HG02642 (cell line): ENCODE measurements around the gene STK38.
"Not testable (repeated sequence)": the region's sequence is repeated elsewhere in the genome, so short reads cannot be mapped to it uniquely, and the experiment has no call there.

Experiments used
- ATAC-seq: cut with Tn5 transposase; IDR thresholded peaks from one replicate; pipeline ENCODE4 v1.9.1; 2021; ENCODE audit warnings: mild to moderate bottlenecking; ENCODE audit not compliant: unreplicated experiment, poor library complexity

STK38 gene

DNA sequence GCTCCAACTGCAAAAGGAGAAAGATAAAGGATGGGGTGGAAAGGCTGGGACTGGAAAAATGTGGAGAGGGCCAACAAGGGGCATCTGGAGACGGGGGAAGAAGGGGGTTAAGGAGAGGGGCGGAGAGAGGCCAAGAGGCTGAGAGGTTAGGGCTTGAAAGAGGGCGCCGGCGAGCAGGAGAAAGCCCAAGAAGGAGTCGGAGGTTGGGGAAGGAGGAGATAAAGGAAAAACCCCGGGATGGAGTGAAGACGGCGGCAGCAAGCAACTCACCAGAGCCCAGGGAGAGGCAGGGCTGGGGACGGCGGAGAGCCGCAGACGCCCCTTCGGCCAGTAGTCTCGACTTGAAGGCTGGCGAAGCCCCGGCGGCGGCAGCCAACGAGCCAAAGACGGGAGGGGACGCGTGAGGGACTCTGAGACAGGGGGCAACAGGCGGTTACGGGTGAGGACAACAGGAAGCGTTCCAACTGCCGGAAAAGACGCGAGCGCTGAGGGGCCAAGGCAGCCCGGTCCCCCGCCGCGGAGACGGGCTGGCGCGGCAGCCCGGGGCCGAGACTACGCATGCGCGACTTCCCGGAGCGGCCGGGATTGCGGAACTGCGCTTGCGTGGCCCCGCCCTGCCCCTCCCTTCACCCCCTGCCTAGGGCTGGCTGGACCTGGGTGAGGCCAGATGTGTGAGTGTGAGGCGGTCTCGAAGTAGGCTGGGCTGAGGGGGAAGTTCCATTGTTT lies at the start of gene STK38:
STK38 (minus strand) TSS at position 560 of the 726 bp plus-strand sequence. CDS start 7,277 bp downstream, outside the sequence.
- peak; percentile 82 for ATAC-seq

DNA sequence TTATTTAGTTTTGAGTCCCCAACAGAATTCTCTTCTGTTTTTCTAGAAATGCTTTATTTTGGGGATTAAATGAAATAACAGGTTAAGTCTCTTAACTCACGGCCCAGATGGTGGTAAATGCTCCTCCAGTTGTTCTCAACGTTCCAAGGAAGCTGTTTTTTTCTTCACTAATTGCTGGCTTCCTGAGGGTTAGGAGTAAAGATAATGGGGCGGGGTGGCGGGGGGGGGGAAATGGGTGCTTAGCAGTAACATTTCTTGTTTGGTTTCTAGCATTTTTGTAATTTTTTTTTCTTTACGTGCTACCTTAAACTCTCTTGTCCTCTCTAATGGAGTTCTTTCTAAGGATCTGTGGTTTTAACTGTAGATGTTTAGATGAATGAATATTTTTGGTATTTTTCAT lies 49.1 kb upstream of the STK38 start:
- ATAC-seq = no peak

DNA sequence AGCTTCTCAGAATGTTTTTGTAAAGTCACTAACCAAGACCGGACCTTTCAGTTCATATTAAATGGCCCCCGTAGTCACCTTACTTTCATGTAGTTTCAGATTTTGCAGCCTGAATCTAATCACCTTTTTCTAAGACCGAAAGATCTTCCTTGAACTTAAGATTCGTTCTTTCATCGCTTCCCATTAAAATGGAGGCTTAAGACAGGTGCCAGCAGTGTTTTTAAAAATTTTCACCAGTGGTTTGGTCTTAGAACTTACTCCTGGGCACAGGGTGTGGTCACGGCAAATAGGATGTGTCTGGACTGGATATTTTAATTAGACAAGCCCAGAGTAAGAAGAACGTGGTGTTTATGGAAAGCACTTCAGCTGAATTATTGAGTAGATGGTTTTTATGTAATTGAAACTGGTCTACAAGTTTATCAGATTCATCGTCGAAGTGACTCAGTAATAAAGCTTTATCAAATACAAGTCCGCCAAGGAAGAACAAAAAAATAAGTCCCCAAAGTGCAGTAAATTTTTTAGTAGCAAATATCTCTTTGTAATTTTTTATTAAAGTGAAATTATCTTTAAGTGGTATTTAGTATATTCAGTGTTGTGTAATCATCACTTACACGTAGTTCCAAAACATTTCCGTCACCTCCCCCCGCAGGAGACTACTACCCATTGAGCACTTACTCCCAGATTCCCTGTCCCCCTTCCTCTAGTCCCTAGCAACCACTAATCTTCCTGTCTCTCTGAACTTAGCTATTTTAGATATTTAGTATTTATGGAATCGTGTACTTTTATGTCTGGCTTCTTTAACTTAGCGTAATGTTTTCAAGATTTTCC lies 47.8 kb upstream of the STK38 start:
- ATAC-seq = no peak

DNA sequence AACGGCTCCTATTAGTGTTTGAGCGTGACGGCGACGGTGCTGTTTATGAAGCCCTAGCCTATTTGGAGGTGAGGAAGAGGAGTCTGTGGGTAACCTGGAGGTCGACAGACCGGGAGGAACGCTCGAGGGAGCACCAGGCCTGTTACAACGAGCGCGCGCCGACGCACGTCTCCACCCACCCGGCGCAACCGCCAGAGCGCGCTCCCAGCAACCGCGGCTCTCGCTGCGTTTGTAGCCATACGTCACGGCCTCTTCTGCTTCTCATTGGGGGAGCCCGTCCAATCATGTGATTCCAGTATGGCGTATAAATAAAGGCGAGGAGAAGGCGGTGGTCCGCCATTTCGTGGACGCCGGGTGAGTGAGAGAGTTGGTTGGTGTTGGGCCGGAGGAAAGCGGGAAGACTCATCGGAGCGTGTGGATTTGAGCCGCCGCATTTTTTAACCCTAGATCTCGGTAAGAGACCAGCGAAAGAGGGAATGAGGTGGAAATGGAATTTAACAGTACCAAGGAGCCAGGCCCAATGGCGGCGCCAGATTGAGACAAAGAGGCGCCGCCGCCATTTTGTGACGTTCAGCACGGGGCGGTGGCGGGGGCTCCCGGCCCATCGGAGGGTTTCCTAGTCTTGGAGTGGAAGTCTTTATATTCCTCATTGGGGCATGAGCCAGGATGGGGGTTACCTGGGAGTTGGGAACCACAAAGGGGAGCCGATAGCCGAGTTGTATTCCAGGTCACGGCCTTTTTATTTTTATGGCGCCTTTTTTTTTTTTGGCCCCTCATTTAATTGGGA lies 46.9 kb upstream of the STK38 start, which contains the start of gene SRSF3:
SRSF3 (plus strand) TSS at position 334 of the 787 bp plus-strand sequence. CDS start 2,401 bp downstream, outside the sequence.
- ATAC-seq = peak; percentile 91

DNA sequence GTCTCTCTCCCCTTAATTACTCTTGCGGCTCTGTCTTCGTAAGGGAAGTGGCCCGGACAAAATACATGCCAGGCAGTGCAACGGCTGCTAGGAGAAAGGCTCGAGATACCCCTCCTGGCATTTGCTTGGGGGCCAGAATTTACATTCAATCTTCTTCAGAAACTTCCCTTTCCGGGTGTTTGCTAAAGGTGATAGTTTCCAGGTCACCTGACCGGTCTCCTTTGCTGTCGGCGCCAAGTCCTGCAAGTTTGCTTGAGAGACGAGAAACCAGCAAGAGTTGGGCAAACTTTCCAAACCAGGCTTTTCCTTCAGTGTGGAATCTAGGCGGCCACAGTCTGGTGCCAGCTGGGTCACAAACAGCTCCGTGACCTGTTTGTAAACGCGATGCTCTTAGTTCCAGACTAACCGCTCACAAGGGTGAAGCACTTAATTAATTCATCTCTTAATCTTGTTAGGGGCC lies 46.3 kb upstream of the STK38 start:
- peak; percentile 23 for ATAC-seq

DNA sequence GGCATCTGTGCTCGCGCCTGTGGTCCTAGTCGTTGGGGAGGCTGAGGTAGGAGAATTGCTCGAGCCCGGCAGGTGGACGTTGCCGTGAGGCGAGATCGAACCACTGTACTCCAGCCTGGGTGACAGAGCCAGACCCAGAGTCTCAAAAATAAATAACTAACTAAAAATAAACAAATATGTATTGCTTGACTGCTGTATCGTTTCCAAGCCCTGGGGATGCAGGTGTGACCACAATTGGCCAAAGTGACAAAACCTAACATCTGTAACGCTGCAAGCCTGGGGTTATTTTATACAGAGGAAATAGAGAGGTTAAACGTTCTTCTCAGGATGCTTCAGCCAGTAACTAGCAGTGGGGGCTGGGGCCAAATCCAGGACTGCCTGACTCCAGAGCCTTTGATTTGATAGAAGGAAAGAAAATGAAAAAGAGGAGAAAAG lies 45.0 kb upstream of the STK38 start:
- no peak for ATAC-seq

DNA sequence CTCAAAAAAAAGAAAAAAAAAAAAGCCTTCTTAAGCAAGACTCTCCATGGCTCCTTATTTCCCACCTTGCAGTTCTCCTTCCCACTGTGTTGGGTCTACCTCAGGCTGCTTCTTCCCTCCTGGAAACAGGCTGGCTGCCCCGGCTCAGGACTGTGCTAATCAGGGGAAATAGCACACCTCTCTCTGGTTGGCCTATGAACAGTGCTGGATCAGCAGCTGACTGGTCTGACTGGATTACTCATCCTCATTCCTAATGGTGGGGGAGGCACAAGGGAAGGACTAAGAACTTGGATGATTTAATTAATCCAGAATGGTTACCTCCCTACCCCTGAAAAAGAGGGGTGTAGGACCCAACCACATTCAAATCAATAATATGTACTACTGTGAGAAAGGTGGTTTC lies 43.0 kb upstream of the STK38 start:
- no peak for ATAC-seq

DNA sequence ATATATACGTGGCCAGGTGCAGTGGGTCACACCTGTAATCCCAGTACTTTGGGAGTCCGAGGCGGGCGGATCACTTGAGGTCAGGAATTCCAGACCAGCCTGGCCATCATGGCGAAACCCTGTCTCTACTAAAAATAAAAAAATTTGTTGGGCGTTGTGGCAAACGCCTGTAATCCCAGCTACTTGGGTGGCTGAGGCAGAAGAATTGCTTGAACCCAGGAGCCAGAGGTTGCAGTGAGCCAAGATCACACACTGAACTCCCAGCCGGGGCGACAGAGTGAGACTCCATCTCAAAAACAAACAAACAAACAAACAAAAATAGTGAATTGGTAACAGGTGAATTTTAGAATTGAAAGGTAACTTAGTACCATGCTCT lies 41.7 kb upstream of the STK38 start:
- not testable (repeated sequence) for ATAC-seq

DNA sequence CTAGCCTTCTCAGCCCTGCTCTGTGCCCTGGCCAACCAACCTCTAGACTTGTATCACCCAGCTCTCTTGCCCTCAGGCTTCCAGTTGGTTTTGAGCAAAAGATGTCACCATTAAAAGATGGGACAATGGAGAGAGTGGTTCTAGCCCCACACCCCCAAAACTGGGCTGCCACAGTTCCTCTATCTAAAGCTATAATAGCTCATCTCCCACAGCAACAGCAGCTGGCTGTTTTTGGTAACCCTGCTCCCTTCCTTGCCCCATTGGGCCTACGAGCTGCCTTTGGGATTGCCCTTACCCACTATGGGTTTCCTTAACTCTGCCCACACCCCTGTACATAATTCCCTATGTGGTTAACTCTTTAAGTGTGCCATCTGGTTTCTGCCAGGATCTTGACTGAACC lies 39.3 kb upstream of the STK38 start:
- no peak for ATAC-seq

DNA sequence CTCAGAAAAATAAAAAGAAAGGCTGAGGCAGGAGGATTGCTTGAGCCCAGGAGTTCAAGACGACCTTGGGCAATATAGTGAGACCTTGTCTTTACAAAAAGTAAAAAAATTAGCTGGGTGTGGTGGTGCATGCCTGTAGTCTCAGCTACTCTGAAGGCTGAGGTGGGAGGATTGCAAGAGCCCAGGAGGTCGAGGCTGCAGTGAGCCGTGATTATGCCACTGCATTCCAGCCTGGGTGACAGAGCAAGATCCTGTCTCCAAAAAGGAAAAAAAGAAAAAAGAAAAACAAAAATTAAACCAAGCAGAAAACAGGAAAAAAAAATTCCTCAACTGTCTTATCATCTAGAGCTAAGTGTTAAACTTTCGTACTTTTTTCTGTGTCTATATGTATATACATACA lies 34.4 kb upstream of the STK38 start:
- no peak for ATAC-seq

DNA sequence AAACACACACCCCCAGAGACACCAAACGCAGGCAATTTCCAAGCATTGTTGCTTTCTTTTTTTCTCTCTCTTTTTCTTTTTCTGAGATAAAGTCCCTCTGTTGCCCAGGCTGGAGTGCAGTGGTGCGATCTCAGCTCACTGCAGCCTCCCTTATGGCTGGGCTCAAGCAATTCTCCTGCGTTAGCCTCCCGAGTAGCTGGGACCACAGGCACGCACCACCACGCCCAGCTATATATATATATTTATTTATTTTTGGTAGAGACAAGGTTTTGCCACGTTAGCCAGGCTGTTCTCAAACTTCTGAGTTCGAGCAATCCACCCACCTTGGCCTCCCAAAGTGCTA lies 32.9 kb upstream of the STK38 start:
- ATAC-seq = no peak

DNA sequence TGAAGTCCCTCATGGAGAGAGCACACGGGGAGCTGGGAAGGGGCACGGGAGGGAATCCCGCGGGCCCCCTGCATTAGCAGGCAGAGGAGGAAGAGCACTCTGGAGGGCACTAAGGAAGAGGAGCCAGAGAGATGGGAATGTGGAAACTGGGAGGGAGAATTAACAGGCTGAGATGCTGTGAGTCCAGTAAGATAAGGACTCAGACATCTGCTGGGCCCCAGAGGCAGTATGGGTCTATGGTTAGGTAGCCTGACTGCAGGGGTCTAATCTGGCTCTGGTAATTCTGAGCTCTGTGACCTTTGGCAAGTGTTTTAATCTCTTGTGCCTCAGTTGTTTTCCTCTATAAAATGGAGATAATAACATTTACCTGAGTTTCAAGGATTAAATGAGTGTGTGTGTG lies 31.2 kb upstream of the STK38 start:
- ATAC-seq = no peak

DNA sequence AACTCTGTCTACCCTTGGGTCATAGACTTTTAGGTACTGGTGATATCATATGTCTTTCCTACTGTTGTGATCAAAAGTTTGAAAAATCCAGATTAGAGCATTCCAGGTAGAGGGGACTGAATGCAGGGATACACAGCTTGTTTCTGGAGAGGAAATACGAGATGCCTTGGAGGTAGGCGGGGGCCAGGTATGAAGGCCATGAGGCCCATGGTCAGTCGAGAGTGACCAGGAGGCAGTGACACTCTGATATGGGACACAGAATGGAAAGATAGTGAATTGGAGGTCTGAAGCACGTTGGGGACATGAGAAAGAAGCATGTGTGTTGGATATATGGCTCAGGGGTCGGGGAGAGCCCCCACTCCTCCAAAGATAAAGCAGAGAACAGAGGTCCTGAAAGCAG lies 30.8 kb upstream of the STK38 start:
- ATAC-seq = no peak

DNA sequence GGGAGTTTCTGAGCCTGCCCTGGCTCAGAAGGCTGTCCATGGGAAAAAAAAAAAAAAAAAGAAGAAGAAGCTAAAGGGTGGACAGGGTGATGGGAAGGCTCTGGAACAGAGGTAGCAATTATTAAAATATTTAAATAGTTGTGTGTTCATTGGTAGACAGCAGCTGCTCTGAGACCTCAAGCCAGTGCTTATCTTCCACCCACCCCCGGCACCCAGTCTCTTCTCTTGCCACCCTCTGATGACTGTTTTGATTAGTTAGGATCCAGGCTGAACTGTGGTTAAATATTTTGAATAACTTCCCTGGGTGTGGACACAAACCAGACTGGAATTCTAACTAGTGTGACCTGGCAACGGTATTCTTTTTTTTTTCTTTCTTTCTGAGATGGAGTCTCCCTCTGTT lies 30.0 kb upstream of the STK38 start:
- ATAC-seq = no peak

DNA sequence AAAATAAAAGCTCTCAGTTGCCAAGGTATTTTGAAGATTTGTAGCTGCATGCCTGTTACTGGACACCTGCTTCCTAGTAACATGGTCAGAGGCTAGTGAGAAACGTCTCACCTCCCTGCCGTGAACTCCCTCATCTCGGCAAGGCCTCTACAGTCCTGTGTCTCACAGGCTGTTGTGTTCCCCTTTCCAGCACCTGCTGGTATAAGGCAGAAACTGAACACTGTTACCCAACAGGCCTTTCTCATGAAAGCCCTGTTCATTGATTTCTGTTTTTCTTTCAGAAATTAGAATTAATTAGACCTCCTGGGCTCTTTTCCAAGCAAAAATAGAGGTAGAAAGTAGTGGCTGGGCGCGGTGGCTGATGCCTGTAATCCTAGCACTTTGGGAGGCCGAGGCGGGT lies 29.3 kb upstream of the STK38 start:
- no peak for ATAC-seq

DNA sequence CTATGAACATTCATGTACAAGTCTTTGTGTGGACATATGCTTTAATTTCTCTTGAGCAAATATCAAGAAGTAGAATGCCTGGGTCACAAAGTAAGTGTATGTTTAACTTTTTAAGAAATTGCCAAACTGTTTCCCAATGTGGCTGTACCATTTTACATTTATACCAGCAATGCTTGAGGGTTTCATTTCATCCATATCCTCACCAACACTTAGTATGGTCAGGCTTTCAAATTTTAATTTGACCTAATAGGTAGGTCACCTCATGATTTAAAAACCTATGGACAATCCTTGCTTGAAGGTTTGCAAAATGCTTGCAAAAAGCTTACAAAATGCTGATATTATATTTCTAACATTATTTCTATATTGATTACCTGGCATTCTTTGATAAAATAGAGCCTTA lies 27.4 kb upstream of the STK38 start:
- ATAC-seq = no peak

DNA sequence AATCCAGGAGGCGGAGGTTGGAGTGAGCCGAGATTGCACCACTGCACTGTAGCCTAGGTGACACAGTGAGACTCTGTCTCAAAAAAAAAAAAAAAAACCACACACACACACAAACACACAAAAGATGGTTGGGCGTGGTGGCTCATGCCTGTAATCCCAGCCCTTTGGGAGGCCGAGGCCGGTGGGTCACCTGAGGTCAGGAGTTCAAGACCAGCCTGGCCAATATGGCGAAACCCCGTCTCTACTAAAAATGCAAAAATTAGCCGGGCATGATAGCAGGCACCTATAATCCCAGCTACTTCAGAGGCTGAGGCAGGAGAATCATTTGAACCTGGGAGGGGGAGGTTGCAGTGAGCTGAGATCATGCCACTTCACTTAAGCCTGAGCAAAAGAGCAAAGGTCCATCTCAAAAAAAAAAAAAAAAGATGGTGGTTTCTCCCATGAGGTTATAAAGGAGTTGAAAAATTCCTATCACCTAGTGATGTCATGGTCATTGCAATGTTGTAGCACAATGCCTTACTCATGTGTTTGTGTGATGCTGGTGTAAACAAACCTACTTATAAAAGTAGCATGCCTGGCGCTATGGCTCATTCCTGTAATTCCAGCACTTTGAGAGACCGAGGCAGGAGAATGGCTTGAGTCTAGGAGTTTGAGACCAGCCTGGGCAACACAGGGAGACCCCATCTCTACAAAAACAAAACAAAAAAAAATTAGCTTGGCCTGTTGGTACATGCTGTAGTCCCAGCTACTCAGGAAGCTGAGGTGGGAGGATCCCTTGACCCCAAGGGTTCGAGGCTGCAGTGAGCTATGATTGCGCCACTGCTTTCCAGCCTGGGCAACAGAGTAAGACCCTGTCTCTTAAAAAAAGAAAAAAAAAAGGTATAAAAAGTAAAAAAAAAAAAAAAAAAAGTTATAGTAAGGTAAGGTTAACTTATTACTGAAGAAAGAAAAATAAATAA lies 25.4 kb upstream of the STK38 start:
- not testable (repeated sequence) for ATAC-seq

DNA sequence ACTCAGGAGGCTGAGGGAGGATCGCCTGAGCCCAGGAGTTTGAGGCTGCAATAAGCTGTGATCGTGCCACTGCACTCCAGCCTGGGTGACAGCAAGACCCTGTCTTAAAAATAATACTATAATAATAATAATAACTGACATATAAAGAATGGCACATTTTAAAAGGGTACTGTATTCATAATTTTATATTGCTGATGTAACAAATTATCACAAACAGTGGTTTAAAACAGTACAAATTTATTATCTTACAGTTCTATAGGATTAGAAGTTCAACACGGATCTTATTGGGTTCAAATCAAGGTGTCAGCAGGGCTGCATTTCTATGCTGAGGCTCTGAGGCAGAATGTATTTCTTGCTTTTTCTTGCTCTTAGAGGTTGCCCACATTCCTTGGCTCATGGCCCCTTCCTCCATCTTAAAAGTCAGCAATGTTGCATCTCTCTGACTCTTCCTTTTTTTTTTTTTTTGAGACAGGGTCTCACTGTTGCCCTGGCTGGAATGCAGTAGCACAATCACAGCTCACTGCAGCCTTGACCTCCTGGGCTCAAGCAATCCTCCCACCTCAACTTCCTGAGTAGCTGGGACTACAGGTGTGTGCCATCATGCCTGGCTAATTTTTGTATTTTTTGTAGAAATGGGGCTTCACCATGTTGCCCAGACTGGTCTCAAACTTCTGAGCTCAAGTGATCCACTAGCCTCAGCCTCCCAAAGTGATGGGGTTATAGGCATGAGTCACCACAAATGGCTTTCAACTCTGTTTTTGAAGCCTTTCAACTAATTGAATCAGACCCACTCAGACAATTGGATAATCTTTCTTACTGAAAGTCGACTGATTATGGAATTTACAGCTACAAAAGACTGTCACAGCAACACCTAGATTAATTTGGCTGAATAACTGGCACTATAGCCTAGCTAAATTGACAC lies 24.1 kb upstream of the STK38 start:
- ATAC-seq = no peak

DNA sequence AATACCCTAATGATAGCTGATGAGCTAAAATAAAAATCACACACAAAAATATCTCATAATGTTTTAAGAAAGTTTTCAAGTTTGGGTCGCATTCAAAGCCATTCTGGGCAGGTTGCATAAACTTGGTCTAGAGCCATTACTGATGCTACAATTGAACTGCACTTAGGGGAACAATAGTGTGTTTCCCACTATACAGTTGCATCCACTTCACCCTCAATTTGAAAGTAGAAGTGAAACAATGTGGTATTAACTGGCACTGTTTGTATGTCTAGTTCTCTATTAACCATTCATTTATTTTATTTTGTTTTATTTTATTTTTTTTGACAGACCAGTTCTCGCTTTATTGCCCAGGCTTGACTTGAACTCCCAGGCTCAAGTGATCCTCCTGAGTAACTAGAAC lies 23.0 kb upstream of the STK38 start:
- ATAC-seq = no peak
